Ishikawa (cell line): ENCODE data around the gene NACA.
A peak's percentile ranks its signal among the peaks of the same experiment; 100 is the strongest.

Experiments
- CEBPB ChIP-seq: IDR thresholded peaks from 2 replicates; pipeline ENCODE4 v1.6.1; 2012
- CREB1 ChIP-seq: IDR thresholded peaks from 2 replicates; pipeline ENCODE4 v1.6.1; 2012; ENCODE audit warnings: low read depth
- EGR1 ChIP-seq: IDR thresholded peaks from 2 replicates; pipeline ENCODE4 v1.6.1; 2012
- EP300 ChIP-seq: IDR thresholded peaks from 2 replicates; pipeline ENCODE4 v1.6.1; 2012; ENCODE audit warnings: borderline replicate concordance
- FOXM1 ChIP-seq: IDR thresholded peaks from 2 replicates; pipeline ENCODE4 v1.6.1; 2012; ENCODE audit warnings: low read depth, borderline replicate concordance
- NFIC ChIP-seq: IDR thresholded peaks from 2 replicates; pipeline ENCODE4 v1.6.1; 2012
- RAD21 ChIP-seq: IDR thresholded peaks from 2 replicates; pipeline ENCODE4 v1.6.1; 2012; ENCODE audit warnings: low read depth
- TAF1 ChIP-seq: IDR thresholded peaks from 2 replicates; pipeline ENCODE4 v1.6.1; 2012; ENCODE audit warnings: low read depth, mild to moderate bottlenecking
- TCF12 ChIP-seq: IDR thresholded peaks from 2 replicates; pipeline ENCODE4 v1.6.1; 2012; ENCODE audit warnings: low read depth
- TEAD4 ChIP-seq: IDR thresholded peaks from 2 replicates; pipeline ENCODE4 v1.6.1; 2012
- YY1 ChIP-seq: IDR thresholded peaks from 2 replicates; pipeline ENCODE4 v1.6.1; 2012; ENCODE audit warnings: low read depth
- ZBTB7A ChIP-seq: IDR thresholded peaks from 2 replicates; pipeline ENCODE4 v1.6.1; 2012; ENCODE audit warnings: low read depth
- TF ChIP-seq, protein P1 (sequence below): IDR thresholded peaks from 2 replicates; pipeline ENCODE4 v1.6.1; 2012
- TF ChIP-seq, protein P2 (sequence below): IDR thresholded peaks from 2 replicates; pipeline ENCODE4 v1.6.1; 2012
- TF ChIP-seq, protein P3 (sequence below): IDR thresholded peaks from 2 replicates; pipeline ENCODE4 v1.6.1; 2012; ENCODE audit warnings: low read depth, mild to moderate bottlenecking

The NACA gene

DNA sequence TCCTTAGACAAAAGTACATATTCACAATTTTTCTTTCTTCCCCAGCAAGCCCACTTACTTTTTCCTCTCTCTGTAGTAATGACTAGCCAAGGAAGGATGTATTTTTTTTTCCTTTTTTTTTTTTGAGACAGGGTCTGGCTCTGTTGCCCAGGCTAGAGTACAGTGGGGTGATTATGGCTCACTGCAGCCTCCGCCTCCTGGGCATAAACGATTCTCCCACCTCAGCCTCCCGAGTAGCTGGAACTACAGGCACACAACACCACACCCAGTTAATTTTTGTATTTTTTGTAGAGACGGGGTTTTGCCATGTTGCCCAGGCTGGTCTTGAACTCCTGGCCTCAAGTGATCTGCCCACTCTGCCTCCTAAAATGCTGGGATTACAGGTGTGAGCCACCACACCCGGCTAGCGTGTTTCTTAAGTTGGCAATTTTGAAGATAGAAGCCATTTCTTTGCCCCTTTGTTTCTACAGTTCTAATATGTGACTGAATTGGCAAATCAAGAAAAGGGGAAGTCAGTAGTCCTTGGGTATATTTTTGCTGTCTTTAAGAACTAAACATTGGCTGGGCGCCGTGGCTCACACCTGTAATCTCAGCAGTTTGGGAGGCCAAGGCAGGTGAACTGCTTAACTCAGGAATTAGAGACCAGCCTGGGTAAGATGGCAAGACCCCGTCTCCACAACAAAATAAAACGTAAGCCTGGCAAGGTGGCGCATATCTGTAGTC, 3.2 kb upstream of the NACA start:
- no peak for TF ChIP-seq RAD21
- TF ChIP-seq EP300 = no peak
- TF ChIP-seq, protein P1, sequence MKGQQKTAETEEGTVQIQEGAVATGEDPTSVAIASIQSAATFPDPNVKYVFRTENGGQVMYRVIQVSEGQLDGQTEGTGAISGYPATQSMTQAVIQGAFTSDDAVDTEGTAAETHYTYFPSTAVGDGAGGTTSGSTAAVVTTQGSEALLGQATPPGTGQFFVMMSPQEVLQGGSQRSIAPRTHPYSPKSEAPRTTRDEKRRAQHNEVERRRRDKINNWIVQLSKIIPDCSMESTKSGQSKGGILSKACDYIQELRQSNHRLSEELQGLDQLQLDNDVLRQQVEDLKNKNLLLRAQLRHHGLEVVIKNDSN = no peak
- TF ChIP-seq, protein P2, sequence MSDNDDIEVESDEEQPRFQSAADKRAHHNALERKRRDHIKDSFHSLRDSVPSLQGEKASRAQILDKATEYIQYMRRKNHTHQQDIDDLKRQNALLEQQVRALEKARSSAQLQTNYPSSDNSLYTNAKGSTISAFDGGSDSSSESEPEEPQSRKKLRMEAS = no peak
- no peak for TF ChIP-seq YY1
- no peak for TF ChIP-seq TCF12

DNA sequence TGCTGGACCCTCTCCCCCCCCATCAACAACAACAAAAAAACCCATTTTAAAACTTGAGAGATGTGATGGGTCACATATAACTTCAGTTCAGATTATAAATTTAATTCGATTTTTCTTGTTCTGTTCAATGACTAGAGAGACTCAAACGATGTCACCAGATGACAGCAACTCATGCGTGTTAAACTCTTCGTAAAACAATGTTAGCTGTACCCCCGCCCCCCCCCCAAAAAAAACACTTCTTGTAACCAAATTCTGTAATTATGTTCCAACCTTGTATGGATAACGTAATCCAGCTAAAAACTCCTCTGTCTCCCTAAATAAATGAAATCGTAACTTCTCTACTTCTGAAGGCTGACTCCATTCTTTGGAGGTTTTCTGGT, 614 bp upstream of the NACA start:
- TF ChIP-seq CEBPB (0 out of 2 replicates have a peak, but pooled peaks have one; percentile 0), NFIC (no peak)

DNA sequence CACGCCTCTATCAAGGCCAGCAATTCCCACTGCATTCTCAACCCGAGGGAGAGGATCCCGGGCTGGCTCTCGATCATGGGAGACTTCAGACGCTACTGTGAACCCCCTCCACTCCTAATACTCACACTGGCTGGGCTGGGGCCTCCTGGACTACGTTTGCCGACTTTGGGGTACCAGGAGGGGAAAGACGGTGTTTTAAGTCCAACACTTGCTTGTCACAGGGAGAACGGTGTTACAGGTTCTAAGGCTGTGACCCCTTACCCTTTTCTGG, 463 bp downstream of the NACA start:
- no peak for TF ChIP-seq EP300
- no peak for TF ChIP-seq TAF1
- no peak for TF ChIP-seq TCF12
- TF ChIP-seq, protein P1 = no peak
- TF ChIP-seq, protein P3, sequence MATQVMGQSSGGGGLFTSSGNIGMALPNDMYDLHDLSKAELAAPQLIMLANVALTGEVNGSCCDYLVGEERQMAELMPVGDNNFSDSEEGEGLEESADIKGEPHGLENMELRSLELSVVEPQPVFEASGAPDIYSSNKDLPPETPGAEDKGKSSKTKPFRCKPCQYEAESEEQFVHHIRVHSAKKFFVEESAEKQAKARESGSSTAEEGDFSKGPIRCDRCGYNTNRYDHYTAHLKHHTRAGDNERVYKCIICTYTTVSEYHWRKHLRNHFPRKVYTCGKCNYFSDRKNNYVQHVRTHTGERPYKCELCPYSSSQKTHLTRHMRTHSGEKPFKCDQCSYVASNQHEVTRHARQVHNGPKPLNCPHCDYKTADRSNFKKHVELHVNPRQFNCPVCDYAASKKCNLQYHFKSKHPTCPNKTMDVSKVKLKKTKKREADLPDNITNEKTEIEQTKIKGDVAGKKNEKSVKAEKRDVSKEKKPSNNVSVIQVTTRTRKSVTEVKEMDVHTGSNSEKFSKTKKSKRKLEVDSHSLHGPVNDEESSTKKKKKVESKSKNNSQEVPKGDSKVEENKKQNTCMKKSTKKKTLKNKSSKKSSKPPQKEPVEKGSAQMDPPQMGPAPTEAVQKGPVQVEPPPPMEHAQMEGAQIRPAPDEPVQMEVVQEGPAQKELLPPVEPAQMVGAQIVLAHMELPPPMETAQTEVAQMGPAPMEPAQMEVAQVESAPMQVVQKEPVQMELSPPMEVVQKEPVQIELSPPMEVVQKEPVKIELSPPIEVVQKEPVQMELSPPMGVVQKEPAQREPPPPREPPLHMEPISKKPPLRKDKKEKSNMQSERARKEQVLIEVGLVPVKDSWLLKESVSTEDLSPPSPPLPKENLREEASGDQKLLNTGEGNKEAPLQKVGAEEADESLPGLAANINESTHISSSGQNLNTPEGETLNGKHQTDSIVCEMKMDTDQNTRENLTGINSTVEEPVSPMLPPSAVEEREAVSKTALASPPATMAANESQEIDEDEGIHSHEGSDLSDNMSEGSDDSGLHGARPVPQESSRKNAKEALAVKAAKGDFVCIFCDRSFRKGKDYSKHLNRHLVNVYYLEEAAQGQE = no peak

DNA sequence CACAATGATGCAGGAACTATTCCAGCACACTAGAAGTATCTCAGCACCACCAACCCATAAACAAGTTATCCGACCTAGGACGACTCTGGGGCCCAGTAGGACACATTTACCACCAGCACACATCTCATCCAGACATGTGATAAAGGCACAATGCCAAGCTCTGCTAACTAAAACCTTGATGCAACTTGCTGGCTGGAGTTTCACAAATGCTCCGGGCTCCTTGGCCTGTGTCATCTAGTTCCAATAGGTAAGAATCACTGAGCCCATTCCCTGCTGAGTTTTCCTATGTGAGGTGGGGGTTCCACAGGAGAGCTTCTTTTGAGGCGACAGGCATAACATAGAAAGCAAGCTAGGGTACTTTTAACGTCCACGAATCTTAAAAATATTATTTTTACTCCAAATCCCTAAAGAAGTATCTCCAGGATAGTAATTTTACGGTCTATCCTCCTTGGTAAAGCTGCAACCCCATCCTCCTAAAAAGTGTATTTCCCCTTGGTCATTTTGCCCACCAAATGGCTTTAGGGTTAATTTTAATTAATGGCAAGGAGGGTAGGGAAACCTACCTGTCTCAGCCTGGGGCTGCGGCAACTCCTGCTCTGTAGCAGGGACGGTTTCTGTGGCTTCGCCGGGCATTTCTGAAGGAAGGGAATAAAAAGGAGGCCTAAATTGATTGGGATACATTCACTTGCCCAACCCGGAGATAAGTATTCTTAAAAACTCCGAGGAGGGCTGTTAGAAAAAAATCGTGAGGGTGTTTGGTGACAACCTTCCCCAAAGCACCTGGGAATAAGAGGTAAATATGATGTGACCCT, 1.0 kb downstream of the NACA start:
- TF ChIP-seq NFIC (0 out of 2 replicates have a peak, but pooled peaks have one; percentile 7), CREB1 (0 out of 2 replicates have a peak, but pooled peaks have one; percentile 32), RAD21 (no peak)
- TF ChIP-seq, protein P2 = peak; percentile 26; the same call in 1 of the 2 replicates

DNA sequence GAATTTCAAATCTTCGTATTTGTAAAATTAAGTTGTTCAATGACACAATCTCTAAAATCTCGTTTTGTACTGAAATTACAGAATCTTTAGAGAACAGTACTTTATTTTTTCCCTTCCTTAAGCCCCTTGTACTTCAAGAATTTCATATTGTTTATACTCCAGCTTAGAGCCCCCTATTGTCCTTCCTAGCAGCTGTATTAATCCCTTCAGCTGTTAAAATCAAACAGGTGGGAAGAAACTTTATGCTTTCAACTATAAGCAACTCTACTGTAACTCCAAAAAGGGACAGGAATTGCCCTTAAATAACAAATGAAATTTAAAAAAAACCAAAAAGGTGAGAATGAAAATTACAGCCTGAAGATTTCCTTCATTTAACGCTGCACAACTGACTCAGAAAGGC, 1.7 kb downstream of the NACA start:
- no peak for TF ChIP-seq RAD21
- no peak for TF ChIP-seq TEAD4
- TF ChIP-seq EP300 = no peak
- TF ChIP-seq CEBPB = no peak
- TF ChIP-seq TCF12 = no peak
- TF ChIP-seq NFIC = no peak
- no peak for TF ChIP-seq YY1
- no peak for TF ChIP-seq CREB1
- TF ChIP-seq TAF1 = no peak
- TF ChIP-seq, protein P2 = no peak
- TF ChIP-seq ZBTB7A = no peak
- TF ChIP-seq FOXM1 = no peak
- TF ChIP-seq, protein P1 = no peak
- TF ChIP-seq, protein P3 = no peak
- no peak for TF ChIP-seq EGR1

DNA sequence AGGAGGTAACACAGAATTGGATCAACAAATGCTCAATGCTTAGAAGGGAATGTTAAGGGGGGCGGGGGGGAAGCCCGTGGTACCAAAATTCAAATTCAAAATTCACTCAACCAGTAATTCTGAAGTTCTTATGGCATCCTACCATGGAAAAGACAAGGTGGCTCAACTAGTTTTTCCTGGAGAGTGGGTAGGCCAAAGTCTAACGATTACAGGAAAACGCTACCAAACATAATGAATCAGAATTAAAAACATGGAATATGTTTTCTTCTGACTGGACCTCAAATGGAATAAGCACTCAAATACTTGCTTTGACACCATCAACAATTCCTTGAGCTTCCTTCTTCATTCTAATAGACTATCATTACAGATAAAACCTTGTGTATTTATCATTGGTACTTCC, 2.3 kb downstream of the NACA start:
- TF ChIP-seq NFIC = no peak
- TF ChIP-seq, protein P3 = no peak
- TF ChIP-seq, protein P1 = no peak
